ENCODE results near the gene FIBIN.
A peak's percentile ranks its signal among the peaks of the same experiment; 100 is the strongest.

Gene FIBIN

DNA sequence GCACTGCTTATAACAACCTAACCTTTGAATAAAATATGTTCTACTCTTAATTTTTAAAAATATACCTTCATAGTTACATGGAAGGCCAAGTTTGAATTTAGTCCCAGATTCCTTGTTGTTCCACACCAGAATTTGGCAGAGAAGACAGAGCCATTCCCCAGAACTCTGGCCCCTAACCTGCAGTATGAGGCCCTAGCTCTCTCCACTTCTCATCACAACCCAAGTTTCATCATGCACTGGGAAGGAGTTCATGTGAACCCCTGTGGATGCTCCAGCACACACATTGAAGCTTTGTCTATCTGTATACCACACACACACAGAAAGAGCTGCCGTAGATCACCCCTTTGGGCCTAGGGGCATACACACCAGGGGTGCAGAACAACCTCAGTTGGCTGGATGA lies 36.1 kb downstream of the FIBIN start:
- H3K4me3 ChIP-seq (ENCODE audit: low read length) = no peak overlapping the region
- DNase-seq (ENCODE audit: low read depth) = no peak
- TF ChIP-seq, protein P1, sequence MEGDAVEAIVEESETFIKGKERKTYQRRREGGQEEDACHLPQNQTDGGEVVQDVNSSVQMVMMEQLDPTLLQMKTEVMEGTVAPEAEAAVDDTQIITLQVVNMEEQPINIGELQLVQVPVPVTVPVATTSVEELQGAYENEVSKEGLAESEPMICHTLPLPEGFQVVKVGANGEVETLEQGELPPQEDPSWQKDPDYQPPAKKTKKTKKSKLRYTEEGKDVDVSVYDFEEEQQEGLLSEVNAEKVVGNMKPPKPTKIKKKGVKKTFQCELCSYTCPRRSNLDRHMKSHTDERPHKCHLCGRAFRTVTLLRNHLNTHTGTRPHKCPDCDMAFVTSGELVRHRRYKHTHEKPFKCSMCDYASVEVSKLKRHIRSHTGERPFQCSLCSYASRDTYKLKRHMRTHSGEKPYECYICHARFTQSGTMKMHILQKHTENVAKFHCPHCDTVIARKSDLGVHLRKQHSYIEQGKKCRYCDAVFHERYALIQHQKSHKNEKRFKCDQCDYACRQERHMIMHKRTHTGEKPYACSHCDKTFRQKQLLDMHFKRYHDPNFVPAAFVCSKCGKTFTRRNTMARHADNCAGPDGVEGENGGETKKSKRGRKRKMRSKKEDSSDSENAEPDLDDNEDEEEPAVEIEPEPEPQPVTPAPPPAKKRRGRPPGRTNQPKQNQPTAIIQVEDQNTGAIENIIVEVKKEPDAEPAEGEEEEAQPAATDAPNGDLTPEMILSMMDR (IDR thresholded peaks at IDR 0.05; ENCODE audit: insufficient read depth, low read depth, low read length, missing control alignments) = no peak

DNA sequence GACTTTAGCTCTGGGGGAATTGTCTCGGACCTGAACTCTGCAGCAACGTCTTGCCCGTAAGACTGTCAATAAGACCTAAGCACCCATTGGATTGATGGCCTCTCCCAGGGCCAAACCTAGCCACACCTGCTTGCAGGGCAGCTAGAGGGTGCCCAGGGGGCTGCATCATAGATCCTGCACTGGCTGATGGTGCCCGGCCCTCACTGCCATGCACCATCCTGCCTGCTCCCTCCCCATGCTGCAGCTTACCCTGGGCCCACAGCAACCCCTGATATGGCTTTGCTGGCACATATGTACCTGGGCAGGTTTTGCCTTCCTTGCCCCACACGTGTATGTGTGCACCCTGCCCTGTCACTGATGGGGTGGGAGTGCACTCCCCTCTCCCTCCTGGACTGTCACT lies 37.8 kb downstream of the FIBIN start:
- TF ChIP-seq, protein P1 (IDR thresholded peaks at IDR 0.05; ENCODE audit: insufficient read depth, low read depth, low read length, missing control alignments) = no peak
- no peak overlapping the region for H3K4me3 ChIP-seq (ENCODE audit: low read length)
- no peak for DNase-seq (ENCODE audit: low read depth)

DNA sequence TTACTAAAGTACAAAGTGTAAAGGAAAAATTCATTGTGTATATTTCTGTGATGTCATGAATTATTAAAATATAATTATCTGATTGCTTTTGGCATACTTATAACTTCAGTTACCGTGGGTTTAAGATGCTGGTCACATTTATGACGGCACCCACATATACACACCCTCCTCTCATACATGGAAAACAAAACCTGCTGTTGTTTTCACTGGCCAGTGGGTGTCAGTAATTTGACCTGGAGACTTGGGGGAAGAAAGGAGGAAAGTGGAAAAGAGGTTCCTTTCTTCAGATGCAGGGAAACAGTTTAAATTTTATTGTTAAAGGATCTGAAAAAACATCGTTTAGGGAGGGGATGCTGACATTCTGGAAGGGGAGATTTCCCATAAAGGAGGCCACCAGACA lies 46.0 kb downstream of the FIBIN start:
- TF ChIP-seq, protein P1 (IDR thresholded peaks at IDR 0.05; ENCODE audit: insufficient read depth, low read depth, low read length, missing control alignments) = peak; percentile 24
- no peak overlapping the region for H3K4me3 ChIP-seq (ENCODE audit: low read length)
- DNase-seq (ENCODE audit: low read depth) = no peak

DNA sequence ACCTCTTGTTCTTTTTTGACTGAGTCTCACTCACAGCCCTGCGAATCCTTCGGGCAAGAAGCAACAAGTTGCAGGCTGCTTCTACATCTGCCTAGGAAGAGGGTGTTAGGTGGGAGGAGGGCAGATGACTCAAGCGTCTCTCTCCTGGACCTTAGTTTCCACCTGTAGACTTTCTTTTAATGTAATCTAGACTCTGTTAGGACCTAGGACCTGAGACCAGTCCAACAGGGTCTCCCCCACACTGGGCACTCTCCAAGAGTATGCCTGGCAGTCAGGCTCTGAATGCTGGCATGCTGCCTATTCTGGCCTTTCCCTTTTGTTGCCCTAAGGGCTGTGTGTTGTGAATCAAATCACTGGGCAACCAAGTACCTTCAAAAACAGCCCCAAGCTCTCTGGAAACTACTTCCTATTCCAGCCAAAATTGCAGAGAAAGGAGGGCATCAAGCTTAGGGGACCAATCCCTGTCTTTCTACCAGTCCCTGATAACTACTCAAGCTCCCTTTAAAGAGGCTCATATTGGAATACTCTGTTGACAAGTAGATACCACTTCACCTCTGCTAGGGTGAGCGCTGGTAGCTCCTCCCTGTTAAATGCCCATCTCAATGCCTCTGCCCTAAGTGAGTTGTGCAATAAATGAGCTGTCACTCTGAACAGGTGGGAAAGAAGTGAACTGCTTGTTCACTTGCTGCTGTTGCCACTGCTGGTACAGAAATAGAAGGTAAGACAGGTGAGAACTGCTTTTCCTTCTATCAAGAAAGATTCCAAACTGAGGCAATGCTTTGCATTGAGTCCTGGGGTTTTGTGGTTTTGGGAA lies 46.6 kb downstream of the FIBIN start, which contains the start of gene BBOX1:
BBOX1 (plus strand) TSS at position 514 of the 814 bp plus-strand sequence. CDS start 14,616 bp downstream, outside the sequence.
- TF ChIP-seq, protein P1 (IDR thresholded peaks at IDR 0.05; ENCODE audit: insufficient read depth, low read depth, low read length, missing control alignments) = no peak
- peak within 1 kb of the TSS; percentile 52 for H3K4me3 ChIP-seq (ENCODE audit: low read length)
- DNase-seq (ENCODE audit: low read depth) = peak; percentile 96

DNA sequence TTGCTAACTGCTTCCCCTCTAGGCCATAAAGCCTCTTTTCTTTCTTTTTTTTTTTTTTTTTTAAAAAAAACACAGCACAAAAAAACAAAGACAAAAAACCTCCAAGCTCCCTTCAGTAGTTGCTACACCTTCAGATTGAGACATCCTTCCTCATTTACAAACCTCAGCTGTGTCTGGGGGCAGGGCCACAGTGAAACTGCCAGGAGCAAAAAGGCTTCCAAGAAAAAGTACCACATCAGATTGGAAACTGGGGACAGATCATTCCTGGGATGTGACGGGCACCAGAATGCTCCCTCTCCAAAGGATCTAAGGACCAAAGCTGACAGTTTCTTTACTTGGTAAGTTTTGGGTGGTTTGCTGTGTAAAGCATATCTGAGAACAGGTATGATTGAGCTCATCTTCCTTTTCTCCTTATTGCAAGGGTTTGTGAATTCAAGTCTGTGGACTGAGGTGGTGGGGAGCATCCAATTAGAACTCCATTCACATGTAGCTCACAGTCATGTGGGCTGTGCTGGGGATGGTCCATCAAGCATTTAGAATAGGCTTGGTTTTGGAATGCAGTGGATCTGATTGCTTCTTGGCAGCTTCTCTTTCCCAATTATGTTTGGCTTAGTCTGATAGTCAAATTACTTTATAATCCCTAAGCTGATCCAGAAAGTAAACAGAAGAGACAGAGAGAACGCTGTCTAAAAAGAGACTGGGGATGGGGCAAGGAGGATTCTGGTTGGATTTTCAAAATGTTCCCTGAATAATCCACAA lies 47.4 kb downstream of the FIBIN start:
- peak overlapping the region; percentile 52 for H3K4me3 ChIP-seq (ENCODE audit: low read length)
- TF ChIP-seq, protein P1 (IDR thresholded peaks at IDR 0.05; ENCODE audit: insufficient read depth, low read depth, low read length, missing control alignments) = no peak
- DNase-seq (ENCODE audit: low read depth) = peak; percentile 59
